KBM-7 (cell line): ENCODE results near the gene HJV.
A peak's percentile ranks its signal among the peaks of the same experiment; 100 is the strongest.

Experiments
- DNase-seq: peaks from one replicate; pipeline ENCODE4 v3.0.0-alpha.2; 2015
- in situ Hi-C: fragments of 300-500 bp; cut with MboI; formaldehyde crosslinking; loops from 2 replicates; pipeline ENCODE4 v1.14.3; 2020; ENCODE audit warnings: low sequenced_read_pairs, low pct_unique_long_range_greater_than_20kb, mixed read lengths

HJV gene

GRCh38 chr1:145995148-145995881 is 26.2 kb downstream of the HJV start:
- DNase-seq: peak; percentile 35

GRCh38 chr1:145994391-145995120 is 27.0 kb downstream of the HJV start:
- in situ Hi-C loops: no loop called here
- DNase-seq: peak; percentile 44

More at GRCh38 chr1:145995148-145995881, 26.2 kb downstream of the HJV start:
- in situ Hi-C loops: no loop called here

GRCh38 chr1:145993618-145994390 is 27.7 kb downstream of the HJV start:
- in situ Hi-C loops: no loop called here

GRCh38 chr1:145992958-145993617 is 28.4 kb downstream of the HJV start:
- DNase-seq: no peak
- in situ Hi-C loops: no loop called here

More at GRCh38 chr1:145993618-145994390, 27.7 kb downstream of the HJV start:
- peak; percentile 14 for DNase-seq

- in situ Hi-C loops: no loop called here
- no peak for DNase-seq
Measured at GRCh38 chr1:145992502-145992936, 29.0 kb downstream of the HJV start.

GRCh38 chr1:145991735-145992412 is 29.7 kb downstream of the HJV start:
- in situ Hi-C loops: no loop called here
- DNase-seq: peak; percentile 42

GRCh38 chr1:145990249-145990855 is 31.2 kb downstream of the HJV start:
- in situ Hi-C loops: no loop called here
- DNase-seq: peak; percentile 31

- in situ Hi-C loops: no loop called here
- DNase-seq: peak; percentile 15
Measured at GRCh38 chr1:145988773-145989172, 32.8 kb downstream of the HJV start.

- in situ Hi-C loops: no loop called here
- DNase-seq: no peak
Measured at GRCh38 chr1:145987926-145988325, 33.6 kb downstream of the HJV start.

GRCh38 chr1:145986551-145986950 is 35.0 kb downstream of the HJV start:
- in situ Hi-C loops: no loop called here
- no peak for DNase-seq

GRCh38 chr1:145985502-145986439 is 35.8 kb downstream of the HJV start:
- peak; percentile 91 for DNase-seq
- in situ Hi-C loops: no loop called here

- in situ Hi-C loops: no loop called here
- DNase-seq: no peak
Measured at GRCh38 chr1:145985129-145985501, 36.4 kb downstream of the HJV start.

GRCh38 chr1:145983960-145984830 is 37.3 kb downstream of the HJV start:
- no peak for DNase-seq
- in situ Hi-C loops: no loop called here

- in situ Hi-C loops: no loop called here
- DNase-seq: no peak
Measured at GRCh38 chr1:145983206-145983675, 38.3 kb downstream of the HJV start.

GRCh38 chr1:145982010-145982723 is 39.4 kb downstream of the HJV start:
- in situ Hi-C loops: no loop called here
- DNase-seq: no peak
